Activated CD8-positive, alpha-beta T cell treated with anti-CD3 and anti-CD28 coated beads for 36 hours (primary cell): ENCODE results near the gene METTL2B. TPM values are rescaled to one million over a fixed set of nuclear protein-coding genes. Genes with fewer than 3 reads are reported as not detected.
"Not testable (repeated sequence)": the region's sequence is repeated elsewhere in the genome, so short reads cannot be mapped to it uniquely, and the experiment has no call there.

ENCODE experiments used
- ATAC-seq: fragments of 200-7000 bp; cut with Tn5 transposase; one replicate; pipeline ENCODE4 v1.10.0; 2021; ENCODE audit warnings: mild to moderate bottlenecking, moderate library complexity
- CTCF ChIA-PET: fragments of 350-600 bp; sonication (Branson Sonifier 250); formaldehyde crosslinking; loops from one replicate; lab custom pipeline; 2021; ENCODE audit warnings: antibody characterized with exemption; lab: Charles Lee
- POLR2A ChIA-PET: fragments of 350-600 bp; sonication (Branson Sonifier 250); formaldehyde crosslinking; loops from one replicate; lab custom pipeline; 2021; ENCODE audit warnings: antibody characterized with exemption; lab: Charles Lee
- DNase-seq: peaks from one replicate; pipeline ENCODE4 v3.0.0-alpha.2; 2020
- H3K27ac Mint-ChIP-seq: one replicate; pipeline ENCODE4 v1.8.0; 2021; ENCODE audit warnings: mild to moderate bottlenecking, mixed read lengths
- H3K27me3 Mint-ChIP-seq: one replicate; pipeline ENCODE4 v1.8.0; 2021; ENCODE audit warnings: mixed read lengths
- H3K36me3 Mint-ChIP-seq: one replicate; pipeline ENCODE4 v1.8.0; 2021; ENCODE audit warnings: low read depth, mixed read lengths
- H3K4me1 Mint-ChIP-seq: one replicate; pipeline ENCODE4 v1.8.0; 2021; ENCODE audit warnings: low read depth, mixed read lengths
- H3K4me3 Mint-ChIP-seq: one replicate; pipeline ENCODE4 v1.8.0; 2021; ENCODE audit warnings: mild to moderate bottlenecking, moderate library complexity, mixed read lengths
- H3K9me3 Mint-ChIP-seq: one replicate; pipeline ENCODE4 v1.8.0; 2021; ENCODE audit warnings: mixed read lengths
- CTCF ChIP-seq: fragments of 200-600 bp; IDR thresholded peaks from one replicate; pipeline ENCODE4 v1.8.0; 2022; ENCODE audit warnings: antibody characterized with exemption, mild to moderate bottlenecking
- intact Hi-C: fragments of 100-400 bp; cut with micrococcal nuclease; formaldehyde crosslinking; loops from one replicate; pipeline ENCODE4 v1.10.0; 2022
- total RNA-seq, 2 experiments: library from RNA; stranded (reverse); gene quantifications; one replicate each; pipeline ENCODE4 v1.2.3, GENCODE V29; 2021

Gene METTL2B
- total RNA-seq, 2 experiments from 2014 or later: 38.9 to 45.6 TPM

GRCh38 chr7:128458956-128459355 is 17.6 kb upstream of the METTL2B start:
- no peak for TF ChIP-seq CTCF
- Mint-ChIP-seq H3K4me1 (peaks cover 31% of the 10 kb centered on the region), H3K27me3 (no peaks in the 10 kb centered on the region), H3K27ac (peak overlapping the region; percentile 93), H3K9me3 (no peaks in the 10 kb centered on the region), H3K4me3 (peak overlapping the region; percentile 83), H3K36me3 (peaks cover 58% of the 10 kb centered on the region)
- ChIA-PET POLR2A (interaction anchor here (1.4 to 4.2 kb wide), 2 partner anchors 30 to 43 kb away, joined by 6 to 46 read pairs; no protein-coding TSS in a partner anchor), CTCF (interaction anchor here (1.0 to 4.2 kb wide), 7 partner anchors 12 to 112 kb away, joined by 3 to 345 read pairs (median 28); no protein-coding TSS in a partner anchor)
- DNase-seq (peak; percentile 79), ATAC-seq (peak; percentile 54)
- intact Hi-C loops: loop anchor here (1.0 to 10.0 kb wide), 2 partner anchors 32 to 54 kb away; partner anchors contain the start of gene IMPDH1

GRCh38 chr7:128459394-128459878 is 17.1 kb upstream of the METTL2B start:
- peak; percentile 48 for ATAC-seq
- H3K27ac Mint-ChIP-seq: peak overlapping the region; percentile 89

GRCh38 chr7:128462460-128462859 is 14.1 kb upstream of the METTL2B start:
- ATAC-seq: no peak
- no peaks in the 10 kb centered on the region for H3K9me3 Mint-ChIP-seq
- H3K4me3 Mint-ChIP-seq: no peak overlapping the region
- TF ChIP-seq CTCF: no peak
- no peak for DNase-seq
- H3K27me3 Mint-ChIP-seq: no peaks in the 10 kb centered on the region
- no peak overlapping the region for H3K27ac Mint-ChIP-seq
- ChIA-PET CTCF (interaction anchor here (2.4 to 4.2 kb wide), 5 partner anchors 12 to 34 kb away, joined by 9 to 345 read pairs (median 28); partner anchors contain the start of gene METTL2B), POLR2A (interaction anchor here (4.2 kb wide), 1 partner anchor 33 kb away, joined by 46 read pairs; no protein-coding TSS in a partner anchor)
- H3K36me3 Mint-ChIP-seq: peaks cover 54% of the 10 kb centered on the region
- peaks cover 19% of the 10 kb centered on the region for H3K4me1 Mint-ChIP-seq
- intact Hi-C loops: no loop called here

More at GRCh38 chr7:128459394-128459878, 17.1 kb upstream of the METTL2B start:
- Mint-ChIP-seq H3K4me3 (peak overlapping the region; percentile 83), H3K4me1 (peaks cover 26% of the 10 kb centered on the region), H3K27me3 (no peaks in the 10 kb centered on the region), H3K36me3 (peaks cover 60% of the 10 kb centered on the region), H3K9me3 (no peaks in the 10 kb centered on the region)
- TF ChIP-seq CTCF: peak; percentile 74
- ChIA-PET POLR2A (interaction anchor here (0.6 to 4.2 kb wide), 3 partner anchors 20 to 43 kb away, joined by 3 to 46 read pairs (median 6); no protein-coding TSS in a partner anchor), CTCF (interaction anchor here (0.8 to 4.2 kb wide), 13 partner anchors 9 to 112 kb away, joined by 3 to 345 read pairs (median 15); no protein-coding TSS in a partner anchor)
- peak; percentile 78 for DNase-seq
- intact Hi-C loops: loop anchor here (1.0 to 10.0 kb wide), 2 partner anchors 32 to 55 kb away; partner anchors contain the start of gene IMPDH1

- H3K4me3 Mint-ChIP-seq, H3K27me3 Mint-ChIP-seq, DNase-seq, ATAC-seq, H3K27ac Mint-ChIP-seq, intact Hi-C loops, H3K9me3 Mint-ChIP-seq, POLR2A ChIA-PET: not testable (repeated sequence)
- Mint-ChIP-seq H3K36me3 (peaks cover 47% of the 10 kb centered on the region), H3K4me1 (peaks cover 14% of the 10 kb centered on the region)
- CTCF ChIA-PET: interaction anchor here (3.8 kb wide), 1 partner anchor 11 kb away, joined by 21 read pairs; no protein-coding TSS in a partner anchor
Measured at GRCh38 chr7:128463345-128463744, 13.2 kb upstream of the METTL2B start.

- H3K9me3 Mint-ChIP-seq, ATAC-seq, H3K4me3 Mint-ChIP-seq, H3K27me3 Mint-ChIP-seq, intact Hi-C loops, H3K4me1 Mint-ChIP-seq, CTCF ChIA-PET, POLR2A ChIA-PET, H3K27ac Mint-ChIP-seq, DNase-seq: not testable (repeated sequence)
- peaks cover 46% of the 10 kb centered on the region for H3K36me3 Mint-ChIP-seq
Measured at GRCh38 chr7:128463933-128464332, 12.6 kb upstream of the METTL2B start.

GRCh38 chr7:128466871-128467270 is 9.7 kb upstream of the METTL2B start:
- CTCF ChIA-PET: interaction anchor here (0.6 to 1.2 kb wide), 2 partner anchors 40 to 41 kb away, joined by 3 read pairs; no protein-coding TSS in a partner anchor
- H3K4me3 Mint-ChIP-seq, H3K4me1 Mint-ChIP-seq, intact Hi-C loops, DNase-seq, H3K9me3 Mint-ChIP-seq, H3K27me3 Mint-ChIP-seq, H3K27ac Mint-ChIP-seq, POLR2A ChIA-PET, ATAC-seq: not testable (repeated sequence)
- peaks cover 34% of the 10 kb centered on the region for H3K36me3 Mint-ChIP-seq

GRCh38 chr7:128477336-128477690 is 765 bp downstream of the METTL2B start:
- DNase-seq, intact Hi-C loops, H3K27me3 Mint-ChIP-seq, H3K9me3 Mint-ChIP-seq, ATAC-seq: not testable (repeated sequence)
- H3K4me3 Mint-ChIP-seq: peak overlapping the region; percentile 99
- peaks cover 37% of the 10 kb centered on the region for H3K36me3 Mint-ChIP-seq
- peaks cover 34% of the 10 kb centered on the region for H3K4me1 Mint-ChIP-seq
- peak overlapping the region; percentile 99 for H3K27ac Mint-ChIP-seq
- CTCF ChIA-PET: interaction anchor here (2.0 to 3.9 kb wide), 2 partner anchors 15 to 50 kb away, joined by 9 to 41 read pairs; no protein-coding TSS in a partner anchor
- POLR2A ChIA-PET: interaction anchor here (1.2 to 2.2 kb wide), 2 partner anchors 15 to 22 kb away, joined by 4 to 6 read pairs; partner anchors contain the start of gene HILPDA

- CTCF ChIA-PET, H3K4me3 Mint-ChIP-seq, intact Hi-C loops, H3K27me3 Mint-ChIP-seq, POLR2A ChIA-PET, DNase-seq, H3K9me3 Mint-ChIP-seq, ATAC-seq: not testable (repeated sequence)
- Mint-ChIP-seq H3K4me1 (peaks cover 34% of the 10 kb centered on the region), H3K36me3 (peaks cover 41% of the 10 kb centered on the region), H3K27ac (peak overlapping the region; percentile 34)
Measured at GRCh38 chr7:128479082-128479481, 2.5 kb downstream of the METTL2B start.

GRCh38 chr7:128488134-128488533 is 11.6 kb downstream of the METTL2B start:
- peaks cover 23% of the 10 kb centered on the region for H3K36me3 Mint-ChIP-seq
- CTCF ChIA-PET, ATAC-seq, H3K9me3 Mint-ChIP-seq, H3K4me1 Mint-ChIP-seq, POLR2A ChIA-PET, DNase-seq, H3K27ac Mint-ChIP-seq, intact Hi-C loops, H3K4me3 Mint-ChIP-seq, H3K27me3 Mint-ChIP-seq: not testable (repeated sequence)
